H9 (cell line): ENCODE measurements around the gene MEGF8. TPM values are rescaled to one million over a fixed set of nuclear protein-coding genes. Genes with fewer than 3 reads are reported as not detected.

Source experiments
- DNase-seq: peaks from one replicate; pipeline ENCODE4 v3.0.0-alpha.2; 2017
- H2AFZ ChIP-seq: one replicate; pipeline ENCODE4 v1.6.1; 2013; ENCODE audit warnings: mild to moderate bottlenecking, low read length, control low read depth, moderate library complexity
- H2AK5ac ChIP-seq: 2 replicates; pipeline ENCODE4 v1.6.1; 2013; ENCODE audit warnings: low read length, control low read depth, mixed read lengths; ENCODE audit not compliant: insufficient read length
- H2BK120ac ChIP-seq: one replicate; pipeline ENCODE4 v1.6.1; 2013; ENCODE audit warnings: low read depth, mild to moderate bottlenecking, low read length, control low read depth, inconsistent platforms; ENCODE audit not compliant: poor library complexity, severe bottlenecking
- H2BK12ac ChIP-seq: 2 replicates; pipeline ENCODE4 v1.6.1; 2013; ENCODE audit warnings: low read length, control low read depth, mixed read lengths, low read depth; ENCODE audit not compliant: insufficient read length
- H2BK15ac ChIP-seq: 2 replicates; pipeline ENCODE4 v1.6.1; 2013; ENCODE audit warnings: low read depth, low read length, control low read depth
- H2BK20ac ChIP-seq: one replicate; pipeline ENCODE4 v1.6.1; 2013; ENCODE audit warnings: low read depth, mild to moderate bottlenecking, low read length, control low read depth, inconsistent platforms; ENCODE audit not compliant: poor library complexity, severe bottlenecking
- H2BK5ac ChIP-seq: 2 replicates; pipeline ENCODE4 v1.6.1; 2013; ENCODE audit warnings: low read length, control low read depth, mixed read lengths; ENCODE audit not compliant: insufficient read length
- H3K14ac ChIP-seq: 2 replicates; pipeline ENCODE4 v1.6.1; 2013; ENCODE audit warnings: low read length, control low read depth; ENCODE audit not compliant: insufficient read depth
- H3K18ac ChIP-seq: 2 replicates; pipeline ENCODE4 v1.6.1; 2013; ENCODE audit warnings: low read depth, mild to moderate bottlenecking, mixed read lengths, low read length, control low read depth; ENCODE audit not compliant: insufficient read length
- H3K23ac ChIP-seq: 2 replicates; pipeline ENCODE4 v1.6.1; 2013; ENCODE audit warnings: low read length, control low read depth, mixed read lengths, low read depth; ENCODE audit not compliant: insufficient read length
- H3K23me2 ChIP-seq: 2 replicates; pipeline ENCODE4 v1.6.1; 2013; ENCODE audit warnings: low read depth, mild to moderate bottlenecking, mixed read lengths, low read length, control low read depth; ENCODE audit not compliant: insufficient read length, poor library complexity, severe bottlenecking
- H3K27ac ChIP-seq: 2 replicates; pipeline ENCODE4 v1.5.1; 2013; ENCODE audit warnings: low read length, control low read depth, mixed read lengths, low read depth; ENCODE audit not compliant: insufficient read length
- H3K27me3 ChIP-seq: 2 replicates; pipeline ENCODE4 v1.6.1; 2013; ENCODE audit warnings: low read length, control low read depth, inconsistent platforms; ENCODE audit not compliant: insufficient read depth
- H3K4ac ChIP-seq: 2 replicates; pipeline ENCODE4 v1.6.1; 2013; ENCODE audit warnings: low read depth, mild to moderate bottlenecking, control low read depth, inconsistent platforms, low read length, moderate library complexity
- H3K4me1 ChIP-seq: 2 replicates; pipeline ENCODE4 v1.6.1; 2013; ENCODE audit warnings: low read length, control low read depth, inconsistent platforms; ENCODE audit not compliant: insufficient read depth
- H3K4me2 ChIP-seq: 2 replicates; pipeline ENCODE4 v1.6.1; 2013; ENCODE audit warnings: low read length, control low read depth, mixed read lengths; ENCODE audit not compliant: insufficient read length, insufficient read depth
- H3K56ac ChIP-seq: 2 replicates; pipeline ENCODE4 v1.6.1; 2013; ENCODE audit warnings: low read depth, mild to moderate bottlenecking, mixed read lengths, low read length, control low read depth; ENCODE audit not compliant: insufficient read length
- H3K79me1 ChIP-seq: 2 replicates; pipeline ENCODE4 v1.6.1; 2013; ENCODE audit warnings: low read depth, mild to moderate bottlenecking, moderate library complexity, low read length, control low read depth, inconsistent platforms; ENCODE audit not compliant: insufficient read depth, poor library complexity, severe bottlenecking
- H3K79me2 ChIP-seq: 2 replicates; pipeline ENCODE4 v1.6.1; 2013; ENCODE audit warnings: low read length, control low read depth, inconsistent platforms; ENCODE audit not compliant: insufficient read depth
- H3K9ac ChIP-seq: 2 replicates; pipeline ENCODE4 v1.6.1; 2013; ENCODE audit warnings: low read length, control low read depth, mixed read lengths; ENCODE audit not compliant: insufficient read length; ENCODE audit errors: extremely low read depth
- H3K9me3 ChIP-seq: one replicate; pipeline ENCODE4 v1.6.1; 2013; ENCODE audit warnings: low read depth, low read length, inconsistent platforms; ENCODE audit not compliant: control insufficient read depth
- H3T11ph ChIP-seq: one replicate; pipeline ENCODE4 v1.6.1; 2013; ENCODE audit warnings: mild to moderate bottlenecking, low read length, control low read depth, inconsistent platforms
- H4K20me1 ChIP-seq: one replicate; pipeline ENCODE4 v1.6.1; 2013; ENCODE audit not compliant: control insufficient read depth, insufficient read length, insufficient read depth
- H4K5ac ChIP-seq: 2 replicates; pipeline ENCODE4 v1.6.1; 2013; ENCODE audit warnings: low read depth, mild to moderate bottlenecking, mixed read lengths, low read length, control low read depth; ENCODE audit not compliant: insufficient read length
- H4K8ac ChIP-seq: replicated peaks from 2 replicates; pipeline ENCODE4 v1.6.1; 2013; ENCODE audit warnings: low read length, control low read depth, mixed read lengths, low read depth; ENCODE audit not compliant: insufficient read length
- H4K91ac ChIP-seq: 2 replicates; pipeline ENCODE4 v1.6.1; 2013; ENCODE audit warnings: low read depth, mild to moderate bottlenecking, moderate library complexity, mixed read lengths, low read length, control low read depth; ENCODE audit not compliant: insufficient read length
- H3K27ac Mint-ChIP-seq, 3 experiments: 2 replicates in 2 of 3; 3 replicates in 1 of 3; pipeline ENCODE4 v1.8.0; 2020 to 2021; ENCODE audit warnings: mixed read lengths in 3 of 3, mild to moderate bottlenecking in 1 of 3, moderate library complexity in 1 of 3
- H3K27me3 Mint-ChIP-seq: 2 replicates; pipeline ENCODE4 v1.8.0; 2021; ENCODE audit warnings: low read depth, mild to moderate bottlenecking, moderate library complexity, mixed read lengths
- H3K36me3 Mint-ChIP-seq, 3 experiments: 2 replicates in 2 of 3; 3 replicates in 1 of 3; pipeline ENCODE4 v1.8.0; 2020 to 2021; ENCODE audit warnings: low read depth in 3 of 3, mixed read lengths in 3 of 3; ENCODE audit not compliant: insufficient read depth in 1 of 3
- H3K4me1 Mint-ChIP-seq, 2 experiments: 2 replicates each; pipeline ENCODE4 v1.8.0; 2020; ENCODE audit warnings: mixed read lengths in 2 of 2
- H3K4me3 Mint-ChIP-seq, 2 experiments: 2 replicates in 1 of 2; 3 replicates in 1 of 2; pipeline ENCODE4 v1.8.0; 2020 to 2021; ENCODE audit warnings: mild to moderate bottlenecking in 2 of 2, mixed read lengths in 2 of 2, moderate library complexity in 1 of 2
- H3K9me3 Mint-ChIP-seq, 2 experiments: 2 replicates in 1 of 2; 3 replicates in 1 of 2; pipeline ENCODE4 v1.8.0; 2020; ENCODE audit warnings: mild to moderate bottlenecking in 2 of 2, mixed read lengths in 2 of 2, moderate library complexity in 1 of 2
- CTCF ChIP-seq: fragments of 200-600 bp; sonication (generic); conservative IDR thresholded peaks from 3 replicates; pipeline ENCODE4 v1.8.0; 2021; ENCODE audit warnings: antibody characterized with exemption, mild to moderate bottlenecking
- WGBS: extraction: QIAGEN DNeasy Blood & Tissue Kit; methylation state at CpG from one replicate; pipeline ENCODE4 v1.1.7; 2013; ENCODE audit warnings: missing lambda C conversion rate, low lambda C conversion rate, mixed read lengths; ENCODE audit not compliant: insufficient read length; ENCODE audit errors: extremely low coverage; 5-methylcytosine and 5-hydroxymethylcytosine counted together
- total RNA-seq: library from RNA; stranded (reverse); gene quantifications from 2 replicates; pipeline ENCODE4 v1.2.1, GENCODE V29; 2021

Gene MEGF8
- total RNA-seq, 1 experiment from 2014 or later = 28.4 TPM

GRCh38 chr19:42285541-42285941 is 39.9 kb upstream of the MEGF8 start:
- Histone ChIP-seq H3K4me2 (peak overlapping the region; percentile 83), H3K56ac (no peak overlapping the region), H3K9me3 (no peaks in the 10 kb centered on the region), H4K20me1 (peaks cover 3% of the 10 kb centered on the region), H2BK15ac (no peak overlapping the region), H3K9ac (no peak overlapping the region), H4K8ac (no peak overlapping the region), H3K23me2 (peaks cover 19% of the 10 kb centered on the region), H4K5ac (no peak overlapping the region), H3K14ac (no peak overlapping the region), H3K18ac (no peak overlapping the region), H4K91ac (no peak overlapping the region), H3K79me2 (peaks cover 3% of the 10 kb centered on the region; the same call in 1 of the 2 replicates), H2BK20ac (no peak overlapping the region), H3K23ac (no peak overlapping the region), H3K4me1 (peaks cover 8% of the 10 kb centered on the region; the same call in 1 of the 2 replicates), H2BK5ac (no peak overlapping the region), H2BK120ac (no peak overlapping the region), H2AK5ac (no peak overlapping the region), H2AFZ (no peak overlapping the region), H2BK12ac (no peak overlapping the region), H3K27ac (no peak overlapping the region), H3K79me1 (peaks cover 11% of the 10 kb centered on the region), H3K27me3 (no peaks in the 10 kb centered on the region), H3K4ac (no peak overlapping the region), H3T11ph (no peak overlapping the region)
- peak overlapping the region in 1 of 3 experiments; percentile 46; a peak in 1 of 7 replicates for H3K27ac Mint-ChIP-seq
- peaks cover 10 to 34% (median 34%) of the 10 kb centered on the region in 3 experiments for H3K36me3 Mint-ChIP-seq
- peak; percentile 24 for DNase-seq
- H3K9me3 Mint-ChIP-seq = no peaks in the 10 kb centered on the region
- no peak for TF ChIP-seq CTCF
- peak overlapping the region; percentile 82 to 89 for H3K4me3 Mint-ChIP-seq
- no peaks in the 10 kb centered on the region; the same call in 1 of the 2 replicates for H3K27me3 Mint-ChIP-seq
- H3K4me1 Mint-ChIP-seq = peaks cover 26 to 39% of the 10 kb centered on the region in 2 experiments
- no CpG with 5 or more reads among the region's 5 CpGs for WGBS
